ENCODE data around the gene HS1BP3.

Gene HS1BP3

GRCh38 chr2:20627712-20628380, 23.1 kb downstream of the HS1BP3 start:
- Histone ChIP-seq H3K4me1 (ENCODE audit: insufficient read depth, low read length) (no peaks in the 10 kb centered on the region), H3K9ac (ENCODE audit: low read depth, low read length) (no peak overlapping the region), H3K36me3 (ENCODE audit: insufficient read depth, low read length) (no peaks in the 10 kb centered on the region), H3K9me3 (ENCODE audit: control insufficient read depth, insufficient read depth, low read length) (no peaks in the 10 kb centered on the region)

DNA sequence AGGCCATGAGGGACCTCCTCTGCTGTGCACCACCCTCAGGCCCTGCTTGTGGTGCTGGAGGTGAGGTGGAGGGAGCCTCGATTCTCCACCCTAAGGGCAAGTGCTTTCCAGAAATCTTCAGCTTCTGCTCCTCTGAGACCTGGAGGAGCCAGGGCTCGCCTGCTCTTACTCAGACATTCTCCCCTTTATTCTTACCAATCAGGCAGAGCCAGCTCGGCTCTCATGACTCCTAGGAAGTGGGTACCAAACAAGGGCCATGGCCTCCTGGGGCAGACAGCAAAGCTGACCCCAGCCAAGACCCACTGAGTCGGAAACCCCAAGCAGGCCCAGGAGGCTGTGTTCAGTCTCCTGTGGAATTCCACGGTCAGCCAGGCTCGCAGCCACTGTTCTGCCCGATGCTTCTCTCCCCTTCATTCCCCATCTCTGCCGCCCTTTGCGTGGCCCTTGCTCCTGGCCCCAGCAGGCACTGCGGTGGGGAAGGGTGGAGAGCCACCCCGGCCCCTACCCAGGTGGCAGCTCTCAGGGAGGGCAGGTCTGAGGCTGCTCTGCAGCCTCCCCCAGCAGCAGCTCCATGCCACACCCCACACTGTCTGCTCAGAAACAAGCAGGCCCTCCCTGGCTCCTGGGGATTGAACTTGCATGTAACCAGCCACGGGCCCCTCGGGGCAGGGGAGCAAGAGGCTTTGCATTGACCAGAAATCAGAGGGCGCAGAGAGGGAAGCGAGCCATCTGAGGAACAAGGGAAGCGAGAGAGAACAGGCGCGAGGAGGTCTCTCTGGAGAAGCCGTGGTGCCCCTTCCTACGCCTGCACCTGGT, 24.0 kb downstream of the HS1BP3 start:
- no peaks in the 10 kb centered on the region for H3K9me3 ChIP-seq (ENCODE audit: control insufficient read depth, insufficient read depth, low read length)
- H3K9ac ChIP-seq (ENCODE audit: low read depth, low read length) = no peak overlapping the region

DNA sequence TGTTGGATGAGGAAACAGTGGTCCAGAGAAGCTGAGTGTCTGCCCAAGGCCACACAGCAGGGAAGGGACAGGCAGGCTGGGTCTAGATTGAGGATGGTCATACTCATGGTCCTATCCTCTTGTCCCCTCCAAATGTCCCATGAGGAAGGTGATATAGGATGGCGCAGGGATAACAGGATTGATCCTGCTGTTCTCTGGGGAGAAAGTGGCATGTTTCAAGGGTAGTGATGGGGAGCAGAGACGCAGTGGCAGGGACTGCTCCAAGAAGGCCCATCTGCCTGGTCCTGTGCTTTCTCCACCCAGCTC, 24.6 kb downstream of the HS1BP3 start:
- H3K4me1 ChIP-seq (ENCODE audit: insufficient read depth, low read length) = no peaks in the 10 kb centered on the region
- no peaks in the 10 kb centered on the region for H3K36me3 ChIP-seq (ENCODE audit: insufficient read depth, low read length)
- H3K9me3 ChIP-seq (ENCODE audit: control insufficient read depth, insufficient read depth, low read length) = no peaks in the 10 kb centered on the region
- H3K9ac ChIP-seq (ENCODE audit: low read depth, low read length) = no peak overlapping the region

More for the DNA sequence above, 24.0 kb downstream of the HS1BP3 start:
- Histone ChIP-seq H3K36me3 (ENCODE audit: insufficient read depth, low read length) (no peaks in the 10 kb centered on the region), H3K4me1 (ENCODE audit: insufficient read depth, low read length) (no peaks in the 10 kb centered on the region)

DNA sequence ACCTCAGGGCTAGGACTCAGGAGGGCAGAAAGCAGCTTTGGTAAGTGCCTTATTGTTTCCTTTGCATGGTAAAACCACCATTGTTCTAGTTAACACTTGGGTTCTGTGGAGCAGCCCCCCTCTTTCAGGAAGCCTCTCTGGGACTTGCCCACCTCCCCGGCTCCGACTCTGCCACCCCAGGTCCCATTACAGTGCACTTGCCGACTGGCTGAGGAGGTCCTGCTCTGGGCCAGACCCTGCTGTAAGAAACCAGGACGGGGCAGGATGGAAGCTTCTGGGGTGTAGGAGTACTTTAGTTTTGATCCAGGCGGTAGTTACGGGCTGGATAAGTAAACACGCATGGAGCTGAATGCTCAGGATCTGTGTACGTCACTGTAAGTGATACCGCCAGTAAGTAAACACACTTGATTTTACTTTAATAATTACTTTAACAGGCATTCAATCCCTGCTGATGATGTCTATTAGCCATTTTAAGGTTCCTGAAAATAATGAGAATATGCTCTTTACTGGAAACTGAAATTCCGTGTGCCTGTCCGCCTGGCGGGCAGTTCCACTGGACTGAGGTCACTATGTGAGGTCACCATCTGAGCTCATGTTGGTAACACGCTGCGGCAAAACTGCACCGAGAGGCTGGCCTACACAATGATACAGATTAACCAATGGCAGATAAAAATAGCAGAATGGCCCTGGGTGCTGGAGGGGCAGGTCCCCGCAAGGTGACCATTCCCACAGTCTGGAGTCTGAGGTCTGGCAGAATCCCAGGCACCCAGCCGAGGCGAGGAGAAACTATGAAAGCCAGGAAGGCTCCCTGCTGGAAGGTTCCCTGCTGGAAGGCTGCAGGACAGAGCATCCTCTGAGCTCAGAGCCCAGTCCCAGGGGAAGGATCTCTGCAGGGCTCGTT, 25.2 kb downstream of the HS1BP3 start:
- Histone ChIP-seq H3K36me3 (ENCODE audit: insufficient read depth, low read length) (no peaks in the 10 kb centered on the region), H3K9me3 (ENCODE audit: control insufficient read depth, insufficient read depth, low read length) (no peaks in the 10 kb centered on the region), H3K4me1 (ENCODE audit: insufficient read depth, low read length) (no peaks in the 10 kb centered on the region), H3K9ac (ENCODE audit: low read depth, low read length) (no peak overlapping the region)

DNA sequence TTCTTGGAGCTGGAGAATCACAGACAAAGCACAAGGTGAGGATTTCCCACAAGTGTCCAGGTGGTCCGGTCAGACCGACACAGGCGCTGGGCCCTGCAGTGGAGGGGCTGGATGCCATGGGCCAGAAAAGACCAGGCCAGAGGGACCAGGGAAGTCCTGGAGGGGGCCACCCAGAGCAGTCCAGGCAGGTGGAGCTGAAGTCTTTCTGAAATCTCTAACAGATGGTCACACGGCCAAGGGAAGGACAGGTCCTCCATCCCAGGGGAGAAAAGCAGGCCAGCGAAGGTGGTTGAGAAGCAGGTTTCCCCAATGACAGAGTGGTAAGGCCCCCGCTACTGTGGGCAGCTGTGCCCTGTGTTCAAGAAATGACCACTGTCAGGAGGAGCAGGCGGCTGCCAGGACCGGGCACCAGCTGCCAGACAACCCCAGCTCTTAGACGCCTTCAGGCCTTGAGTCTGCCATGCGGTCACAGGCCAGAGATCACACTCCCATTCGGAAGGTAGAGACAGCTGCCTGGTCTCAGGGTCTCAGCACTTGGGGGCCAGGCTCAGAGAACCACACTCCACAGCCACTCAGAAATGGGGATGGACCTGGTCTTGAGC, 25.9 kb downstream of the HS1BP3 start:
- no peaks in the 10 kb centered on the region for H3K4me1 ChIP-seq (ENCODE audit: insufficient read depth, low read length)
- no peaks in the 10 kb centered on the region for H3K36me3 ChIP-seq (ENCODE audit: insufficient read depth, low read length)
- H3K9me3 ChIP-seq (ENCODE audit: control insufficient read depth, insufficient read depth, low read length) = no peaks in the 10 kb centered on the region
- H3K9ac ChIP-seq (ENCODE audit: low read depth, low read length) = no peak overlapping the region

GRCh38 chr2:20624156-20624883, 26.6 kb downstream of the HS1BP3 start:
- H3K9me3 ChIP-seq (ENCODE audit: control insufficient read depth, insufficient read depth, low read length) = no peaks in the 10 kb centered on the region
- no peaks in the 10 kb centered on the region for H3K4me1 ChIP-seq (ENCODE audit: insufficient read depth, low read length)
- H3K36me3 ChIP-seq (ENCODE audit: insufficient read depth, low read length) = no peaks in the 10 kb centered on the region
- H3K9ac ChIP-seq (ENCODE audit: low read depth, low read length) = no peak overlapping the region

- Histone ChIP-seq H3K9me3 (ENCODE audit: control insufficient read depth, insufficient read depth, low read length) (no peaks in the 10 kb centered on the region), H3K9ac (ENCODE audit: low read depth, low read length) (no peak overlapping the region), H3K4me1 (ENCODE audit: insufficient read depth, low read length) (no peaks in the 10 kb centered on the region), H3K36me3 (ENCODE audit: insufficient read depth, low read length) (no peaks in the 10 kb centered on the region)
Observed at GRCh38 chr2:20623741-20624155, 27.1 kb downstream of the HS1BP3 start.

DNA sequence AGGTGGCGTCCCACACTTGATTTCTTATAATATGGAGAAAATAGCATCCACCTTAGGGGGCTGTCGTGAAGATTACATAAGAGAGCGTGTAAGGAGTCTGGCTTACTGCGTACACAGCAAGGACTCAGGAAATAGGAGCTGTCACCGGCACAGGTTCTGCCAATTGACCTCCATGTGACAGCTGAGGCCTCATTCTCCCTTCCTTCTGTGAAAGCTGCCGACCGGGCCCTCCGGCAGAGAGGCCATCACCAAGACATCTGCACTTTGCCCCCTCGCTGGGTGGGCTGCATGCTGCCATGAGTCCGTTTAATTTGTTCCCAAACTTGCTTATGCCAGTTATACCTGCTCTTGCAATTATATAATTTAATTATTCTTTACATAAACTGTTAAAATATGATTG, 27.7 kb downstream of the HS1BP3 start:
- no peaks in the 10 kb centered on the region for H3K36me3 ChIP-seq (ENCODE audit: insufficient read depth, low read length)
- H3K9me3 ChIP-seq (ENCODE audit: control insufficient read depth, insufficient read depth, low read length) = no peaks in the 10 kb centered on the region
- no peak overlapping the region for H3K9ac ChIP-seq (ENCODE audit: low read depth, low read length)
- H3K4me1 ChIP-seq (ENCODE audit: insufficient read depth, low read length) = peaks cover 1% of the 10 kb centered on the region; the same call in 1 of the 2 replicates

- H3K4me1 ChIP-seq (ENCODE audit: insufficient read depth, low read length) = peaks cover 6% of the 10 kb centered on the region; the same call in 1 of the 2 replicates
- H3K9me3 ChIP-seq (ENCODE audit: control insufficient read depth, insufficient read depth, low read length) = no peaks in the 10 kb centered on the region
- no peaks in the 10 kb centered on the region for H3K36me3 ChIP-seq (ENCODE audit: insufficient read depth, low read length)
- no peak overlapping the region for H3K9ac ChIP-seq (ENCODE audit: low read depth, low read length)
Observed at GRCh38 chr2:20622731-20623130, 28.2 kb downstream of the HS1BP3 start.

DNA sequence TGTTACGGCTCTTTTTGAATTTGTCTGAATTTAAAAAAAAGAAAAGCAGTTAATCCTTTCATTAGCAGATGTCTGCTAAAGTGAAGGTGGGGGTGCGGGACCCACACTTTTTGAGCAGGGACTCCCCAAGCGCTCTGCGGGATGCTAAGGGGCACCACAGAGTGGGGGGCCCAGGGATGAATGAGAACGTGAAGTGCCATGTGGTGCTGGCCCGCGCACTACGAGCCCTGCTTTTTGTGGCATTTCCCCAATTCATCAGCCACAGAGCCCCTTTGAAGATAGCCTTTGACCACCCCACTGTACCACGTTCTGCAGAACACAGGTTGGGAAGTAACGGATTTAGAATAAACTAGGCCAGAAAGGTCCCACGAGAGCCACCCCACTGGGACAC, 28.6 kb downstream of the HS1BP3 start:
- Histone ChIP-seq H3K4me1 (ENCODE audit: insufficient read depth, low read length) (peaks cover 10% of the 10 kb centered on the region; the same call in 1 of the 2 replicates), H3K36me3 (ENCODE audit: insufficient read depth, low read length) (no peaks in the 10 kb centered on the region), H3K9ac (ENCODE audit: low read depth, low read length) (no peak overlapping the region), H3K9me3 (ENCODE audit: control insufficient read depth, insufficient read depth, low read length) (no peaks in the 10 kb centered on the region)

GRCh38 chr2:20621366-20622295, 29.3 kb downstream of the HS1BP3 start:
- H3K9ac ChIP-seq (ENCODE audit: low read depth, low read length) = no peak overlapping the region
- H3K36me3 ChIP-seq (ENCODE audit: insufficient read depth, low read length) = no peaks in the 10 kb centered on the region
- H3K4me1 ChIP-seq (ENCODE audit: insufficient read depth, low read length) = peaks cover 16% of the 10 kb centered on the region; the same call in 1 of the 2 replicates
- H3K9me3 ChIP-seq (ENCODE audit: control insufficient read depth, insufficient read depth, low read length) = no peaks in the 10 kb centered on the region

GRCh38 chr2:20620696-20621365, 30.1 kb downstream of the HS1BP3 start:
- Histone ChIP-seq H3K36me3 (ENCODE audit: insufficient read depth, low read length) (no peaks in the 10 kb centered on the region), H3K9me3 (ENCODE audit: control insufficient read depth, insufficient read depth, low read length) (no peaks in the 10 kb centered on the region), H3K9ac (ENCODE audit: low read depth, low read length) (no peak overlapping the region), H3K4me1 (ENCODE audit: insufficient read depth, low read length) (peaks cover 16% of the 10 kb centered on the region; the same call in 1 of the 2 replicates)

Measured in ES-I3 (cell line).